GM23338 (cell line): Measurements from ENCODE around the gene MAD2L2. TPM values are rescaled to one million over a fixed set of nuclear protein-coding genes. Genes with fewer than 3 reads are reported as not detected.

ENCODE experiments used
- ATAC-seq: fragments of 200-7000 bp; cut with Tn5 transposase; 3 replicates; pipeline ENCODE4 v1.9.1; 2020
- DNase-seq: peaks from one replicate; pipeline ENCODE4 v3.0.0-alpha.2; 2015; ENCODE audit warnings: low spot score
- H2AFZ ChIP-seq: fragments of 200-600 bp; sonication (generic); 2 replicates; pipeline ENCODE4 v1.8.0; 2016; ENCODE audit warnings: antibody characterized with exemption, mild to moderate bottlenecking, moderate library complexity
- H3F3A ChIP-seq: fragments of 200-600 bp; sonication (generic); replicated peaks from 2 replicates; pipeline ENCODE4 v1.8.0; 2017; ENCODE audit warnings: antibody characterized with exemption, mixed run types, low read depth
- H3K27ac ChIP-seq: fragments of 200-600 bp; sonication (generic); 2 replicates; pipeline ENCODE4 v1.6.1; 2016; ENCODE audit warnings: low read depth
- H3K27me3 ChIP-seq: fragments of 200-600 bp; sonication (generic); 2 replicates; pipeline ENCODE4 v1.8.0; 2016; ENCODE audit warnings: mild to moderate bottlenecking, mixed run types, moderate library complexity; ENCODE audit not compliant: insufficient read depth
- H3K36me3 ChIP-seq: fragments of 200-600 bp; sonication (generic); 2 replicates; pipeline ENCODE4 v1.8.0; 2016; ENCODE audit warnings: mild to moderate bottlenecking; ENCODE audit not compliant: insufficient read depth
- H3K4me1 ChIP-seq: fragments of 200-600 bp; sonication (generic); 2 replicates; pipeline ENCODE4 v1.8.0; 2016; ENCODE audit warnings: mild to moderate bottlenecking, moderate library complexity; ENCODE audit not compliant: insufficient read depth
- H3K4me2 ChIP-seq: fragments of 200-600 bp; sonication (generic); 2 replicates; pipeline ENCODE4 v1.7.1; 2017; ENCODE audit warnings: mixed run types
- H3K4me3 ChIP-seq: fragments of 200-600 bp; sonication (generic); 2 replicates; pipeline ENCODE4 v1.6.1; 2016; ENCODE audit warnings: mixed run types
- H3K79me2 ChIP-seq: fragments of 200-600 bp; sonication (generic); replicated peaks from 2 replicates; pipeline ENCODE4 v1.8.0; 2017; ENCODE audit warnings: mild to moderate bottlenecking; ENCODE audit not compliant: insufficient read depth
- H3K9me2 ChIP-seq: fragments of 200-600 bp; sonication (generic); 2 replicates; pipeline ENCODE4 v1.8.0; 2017; ENCODE audit not compliant: insufficient read depth
- H4K20me1 ChIP-seq: fragments of 200-600 bp; sonication (generic); replicated peaks from 2 replicates; pipeline ENCODE4 v1.8.0; 2017; ENCODE audit warnings: mild to moderate bottlenecking; ENCODE audit not compliant: insufficient read depth
- H3K27ac Mint-ChIP-seq: 2 replicates; pipeline ENCODE4 v1.8.0; 2020; ENCODE audit warnings: inconsistent platforms, mild to moderate bottlenecking, moderate library complexity, mixed read lengths
- H3K27me3 Mint-ChIP-seq: 3 replicates; pipeline ENCODE4 v1.8.0; 2022; ENCODE audit warnings: low read depth, mild to moderate bottlenecking, moderate library complexity, mixed read lengths, inconsistent platforms; ENCODE audit not compliant: insufficient read depth, poor library complexity
- H3K36me3 Mint-ChIP-seq: 3 replicates; pipeline ENCODE4 v1.8.0; 2021; ENCODE audit warnings: low read depth, mild to moderate bottlenecking, inconsistent platforms, moderate library complexity, mixed read lengths
- H3K4me1 Mint-ChIP-seq: 3 replicates; pipeline ENCODE4 v1.8.0; 2020; ENCODE audit warnings: mild to moderate bottlenecking, inconsistent platforms, mixed read lengths
- H3K4me3 Mint-ChIP-seq: 3 replicates; pipeline ENCODE4 v1.8.0; 2021; ENCODE audit warnings: moderate library complexity, mild to moderate bottlenecking, inconsistent platforms, mixed read lengths
- H3K9me3 Mint-ChIP-seq: 3 replicates; pipeline ENCODE4 v1.8.0; 2020; ENCODE audit warnings: moderate library complexity, mild to moderate bottlenecking, inconsistent platforms, mixed read lengths
- CREB1 ChIP-seq: fragments of 250-450 bp; sonication (Bioruptor Pico); IDR thresholded peaks from 2 replicates; pipeline ENCODE4 v1.5.0; 2020; ENCODE audit warnings: low read depth, mild to moderate bottlenecking, moderate library complexity
- EZH2 ChIP-seq: fragments of 200-600 bp; sonication (generic); IDR thresholded peaks from one replicate; pipeline ENCODE4 v1.8.0; 2017; ENCODE audit warnings: antibody characterized with exemption, mild to moderate bottlenecking, low read depth; ENCODE audit not compliant: unreplicated experiment
- EZH2phosphoT487 ChIP-seq: fragments of 200-600 bp; sonication (generic); IDR thresholded peaks from one replicate; pipeline ENCODE4 v1.8.1; 2018; ENCODE audit warnings: antibody characterized with exemption; ENCODE audit not compliant: unreplicated experiment
- JUNB ChIP-seq: IDR thresholded peaks from one replicate; pipeline ENCODE4 v1.6.1; 2016; ENCODE audit warnings: antibody characterized with exemption; ENCODE audit not compliant: unreplicated experiment
- NANOG ChIP-seq: IDR thresholded peaks from 2 replicates; pipeline ENCODE4 v1.6.1; 2016; ENCODE audit warnings: antibody characterized with exemption, borderline replicate concordance
- POLR2AphosphoS5 ChIP-seq: IDR thresholded peaks from 2 replicates; pipeline ENCODE4 v1.6.1; 2016; ENCODE audit warnings: antibody characterized with exemption, low read depth
- STAT1 ChIP-seq: IDR thresholded peaks from one replicate; pipeline ENCODE4 v1.6.1; 2016; ENCODE audit warnings: antibody characterized with exemption; ENCODE audit not compliant: unreplicated experiment
- ZNF114 ChIP-seq: fragments of 250-450 bp; sonication (Bioruptor Pico); IDR thresholded peaks from 2 replicates; pipeline ENCODE4 v1.5.0; 2020; ENCODE audit warnings: mild to moderate bottlenecking, moderate library complexity
- ZNF331 ChIP-seq: fragments of 250-450 bp; sonication (Bioruptor Pico); IDR thresholded peaks from 2 replicates; pipeline ENCODE4 v1.5.0; 2020; ENCODE audit warnings: low read depth, mild to moderate bottlenecking, moderate library complexity
- polyA plus RNA-seq: library from polyadenylated mRNA; unstranded; fragments of >200 nt; fragmentation: Nextera tagmentation; extraction: Ambion mirVana; gene quantifications from 2 replicates; pipeline ENCODE4 v1.2.1, GENCODE V29; 2016
- total RNA-seq: library from RNA; depleted of rRNA; stranded (reverse); fragments of >200 nt; shearing (Covaris generic); gene quantifications from 2 replicates; pipeline ENCODE4 v1.2.3, GENCODE V29; 2014
- TF ChIP-seq, protein P1 (sequence below): IDR thresholded peaks from one replicate; pipeline ENCODE4 v1.6.1; 2018; ENCODE audit warnings: antibody characterized with exemption; ENCODE audit not compliant: unreplicated experiment
- TF ChIP-seq, protein P2 (sequence below): IDR thresholded peaks from 2 replicates; pipeline ENCODE4 v1.6.1; 2016; ENCODE audit warnings: antibody characterized with exemption
- TF ChIP-seq, protein P3 (sequence below): fragments of 250-450 bp; sonication (Bioruptor Pico); IDR thresholded peaks from 2 replicates; pipeline ENCODE4 v1.5.0; 2020; ENCODE audit warnings: mild to moderate bottlenecking, moderate library complexity
- TF ChIP-seq, protein P4 (sequence below), 2 experiments: fragments of 200-600 bp in 1 of 2; sonication (generic) in 1 of 2; conservative IDR thresholded peaks; 2 replicates each; pipeline versions ENCODE4 v1.5.1 to v1.6.1; 2016 to 2017; ENCODE audit warnings: antibody characterized with exemption in 2 of 2, low read depth in 2 of 2, mild to moderate bottlenecking in 2 of 2, moderate library complexity in 1 of 2

Gene MAD2L2
- total and polyA plus RNA-seq, 2 experiments from 2014 or later: 498 to 552 TPM

DNA sequence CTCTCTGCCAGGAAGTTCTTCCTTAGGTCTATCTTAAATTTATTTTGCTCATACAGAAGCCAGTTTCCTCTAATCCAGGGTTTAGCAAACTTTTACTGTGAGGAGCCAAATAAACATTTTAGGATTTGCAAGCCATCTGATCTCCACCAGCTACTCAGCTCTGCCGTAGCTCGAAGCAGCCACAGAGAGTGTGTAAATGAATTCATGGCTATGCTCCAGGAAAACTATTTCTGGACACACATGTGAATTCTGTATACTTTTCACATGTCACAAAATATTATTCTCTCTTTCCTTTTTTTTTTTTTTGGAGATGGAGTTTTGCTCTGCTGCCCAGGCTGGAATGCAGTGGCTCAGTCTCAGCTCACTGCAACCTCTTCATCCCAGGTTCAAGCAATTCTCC is 41.6 kb upstream of the MAD2L2 start:
- H3K27ac ChIP-seq: 0 out of 2 replicates have a peak overlapping the region, but pooled peaks have one; percentile 45
- ATAC-seq (no peak), DNase-seq (no peak)
- H3K27me3 ChIP-seq: no peaks in the 10 kb centered on the region
- Mint-ChIP-seq H3K27ac (no peak overlapping the region), H3K4me1 (peaks cover 28% of the 10 kb centered on the region), H3K36me3 (peaks cover 10% of the 10 kb centered on the region; the same call in 2 of the 3 replicates), H3K27me3 (peaks cover 10% of the 10 kb centered on the region), H3K4me3 (no peak overlapping the region), H3K9me3 (no peaks in the 10 kb centered on the region)
- no peak overlapping the region for H2AFZ ChIP-seq
- no peak overlapping the region for H3K4me3 ChIP-seq
- no peak overlapping the region for H3K4me2 ChIP-seq
- H3K9me2 ChIP-seq: no peaks in the 10 kb centered on the region
- no peaks in the 10 kb centered on the region for H3K79me2 ChIP-seq
- peaks cover 18% of the 10 kb centered on the region for H3K4me1 ChIP-seq
- no peaks in the 10 kb centered on the region for H3K36me3 ChIP-seq
- no peaks in the 10 kb centered on the region for H4K20me1 ChIP-seq
- no peak for TF ChIP-seq ZNF114 (CRISPR knock-in tag)
- TF ChIP-seq NANOG: no peak
- no peak for TF ChIP-seq EZH2
- TF ChIP-seq EZH2phosphoT487: no peak
- TF ChIP-seq, protein P1, sequence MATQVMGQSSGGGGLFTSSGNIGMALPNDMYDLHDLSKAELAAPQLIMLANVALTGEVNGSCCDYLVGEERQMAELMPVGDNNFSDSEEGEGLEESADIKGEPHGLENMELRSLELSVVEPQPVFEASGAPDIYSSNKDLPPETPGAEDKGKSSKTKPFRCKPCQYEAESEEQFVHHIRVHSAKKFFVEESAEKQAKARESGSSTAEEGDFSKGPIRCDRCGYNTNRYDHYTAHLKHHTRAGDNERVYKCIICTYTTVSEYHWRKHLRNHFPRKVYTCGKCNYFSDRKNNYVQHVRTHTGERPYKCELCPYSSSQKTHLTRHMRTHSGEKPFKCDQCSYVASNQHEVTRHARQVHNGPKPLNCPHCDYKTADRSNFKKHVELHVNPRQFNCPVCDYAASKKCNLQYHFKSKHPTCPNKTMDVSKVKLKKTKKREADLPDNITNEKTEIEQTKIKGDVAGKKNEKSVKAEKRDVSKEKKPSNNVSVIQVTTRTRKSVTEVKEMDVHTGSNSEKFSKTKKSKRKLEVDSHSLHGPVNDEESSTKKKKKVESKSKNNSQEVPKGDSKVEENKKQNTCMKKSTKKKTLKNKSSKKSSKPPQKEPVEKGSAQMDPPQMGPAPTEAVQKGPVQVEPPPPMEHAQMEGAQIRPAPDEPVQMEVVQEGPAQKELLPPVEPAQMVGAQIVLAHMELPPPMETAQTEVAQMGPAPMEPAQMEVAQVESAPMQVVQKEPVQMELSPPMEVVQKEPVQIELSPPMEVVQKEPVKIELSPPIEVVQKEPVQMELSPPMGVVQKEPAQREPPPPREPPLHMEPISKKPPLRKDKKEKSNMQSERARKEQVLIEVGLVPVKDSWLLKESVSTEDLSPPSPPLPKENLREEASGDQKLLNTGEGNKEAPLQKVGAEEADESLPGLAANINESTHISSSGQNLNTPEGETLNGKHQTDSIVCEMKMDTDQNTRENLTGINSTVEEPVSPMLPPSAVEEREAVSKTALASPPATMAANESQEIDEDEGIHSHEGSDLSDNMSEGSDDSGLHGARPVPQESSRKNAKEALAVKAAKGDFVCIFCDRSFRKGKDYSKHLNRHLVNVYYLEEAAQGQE: no peak
- TF ChIP-seq, protein P2, sequence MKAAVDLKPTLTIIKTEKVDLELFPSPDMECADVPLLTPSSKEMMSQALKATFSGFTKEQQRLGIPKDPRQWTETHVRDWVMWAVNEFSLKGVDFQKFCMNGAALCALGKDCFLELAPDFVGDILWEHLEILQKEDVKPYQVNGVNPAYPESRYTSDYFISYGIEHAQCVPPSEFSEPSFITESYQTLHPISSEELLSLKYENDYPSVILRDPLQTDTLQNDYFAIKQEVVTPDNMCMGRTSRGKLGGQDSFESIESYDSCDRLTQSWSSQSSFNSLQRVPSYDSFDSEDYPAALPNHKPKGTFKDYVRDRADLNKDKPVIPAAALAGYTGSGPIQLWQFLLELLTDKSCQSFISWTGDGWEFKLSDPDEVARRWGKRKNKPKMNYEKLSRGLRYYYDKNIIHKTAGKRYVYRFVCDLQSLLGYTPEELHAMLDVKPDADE: no peak
- no peak for TF ChIP-seq CREB1 (CRISPR knock-in tag)
- TF ChIP-seq STAT1: no peak
- no peak for TF ChIP-seq POLR2AphosphoS5
- TF ChIP-seq, protein P3, sequence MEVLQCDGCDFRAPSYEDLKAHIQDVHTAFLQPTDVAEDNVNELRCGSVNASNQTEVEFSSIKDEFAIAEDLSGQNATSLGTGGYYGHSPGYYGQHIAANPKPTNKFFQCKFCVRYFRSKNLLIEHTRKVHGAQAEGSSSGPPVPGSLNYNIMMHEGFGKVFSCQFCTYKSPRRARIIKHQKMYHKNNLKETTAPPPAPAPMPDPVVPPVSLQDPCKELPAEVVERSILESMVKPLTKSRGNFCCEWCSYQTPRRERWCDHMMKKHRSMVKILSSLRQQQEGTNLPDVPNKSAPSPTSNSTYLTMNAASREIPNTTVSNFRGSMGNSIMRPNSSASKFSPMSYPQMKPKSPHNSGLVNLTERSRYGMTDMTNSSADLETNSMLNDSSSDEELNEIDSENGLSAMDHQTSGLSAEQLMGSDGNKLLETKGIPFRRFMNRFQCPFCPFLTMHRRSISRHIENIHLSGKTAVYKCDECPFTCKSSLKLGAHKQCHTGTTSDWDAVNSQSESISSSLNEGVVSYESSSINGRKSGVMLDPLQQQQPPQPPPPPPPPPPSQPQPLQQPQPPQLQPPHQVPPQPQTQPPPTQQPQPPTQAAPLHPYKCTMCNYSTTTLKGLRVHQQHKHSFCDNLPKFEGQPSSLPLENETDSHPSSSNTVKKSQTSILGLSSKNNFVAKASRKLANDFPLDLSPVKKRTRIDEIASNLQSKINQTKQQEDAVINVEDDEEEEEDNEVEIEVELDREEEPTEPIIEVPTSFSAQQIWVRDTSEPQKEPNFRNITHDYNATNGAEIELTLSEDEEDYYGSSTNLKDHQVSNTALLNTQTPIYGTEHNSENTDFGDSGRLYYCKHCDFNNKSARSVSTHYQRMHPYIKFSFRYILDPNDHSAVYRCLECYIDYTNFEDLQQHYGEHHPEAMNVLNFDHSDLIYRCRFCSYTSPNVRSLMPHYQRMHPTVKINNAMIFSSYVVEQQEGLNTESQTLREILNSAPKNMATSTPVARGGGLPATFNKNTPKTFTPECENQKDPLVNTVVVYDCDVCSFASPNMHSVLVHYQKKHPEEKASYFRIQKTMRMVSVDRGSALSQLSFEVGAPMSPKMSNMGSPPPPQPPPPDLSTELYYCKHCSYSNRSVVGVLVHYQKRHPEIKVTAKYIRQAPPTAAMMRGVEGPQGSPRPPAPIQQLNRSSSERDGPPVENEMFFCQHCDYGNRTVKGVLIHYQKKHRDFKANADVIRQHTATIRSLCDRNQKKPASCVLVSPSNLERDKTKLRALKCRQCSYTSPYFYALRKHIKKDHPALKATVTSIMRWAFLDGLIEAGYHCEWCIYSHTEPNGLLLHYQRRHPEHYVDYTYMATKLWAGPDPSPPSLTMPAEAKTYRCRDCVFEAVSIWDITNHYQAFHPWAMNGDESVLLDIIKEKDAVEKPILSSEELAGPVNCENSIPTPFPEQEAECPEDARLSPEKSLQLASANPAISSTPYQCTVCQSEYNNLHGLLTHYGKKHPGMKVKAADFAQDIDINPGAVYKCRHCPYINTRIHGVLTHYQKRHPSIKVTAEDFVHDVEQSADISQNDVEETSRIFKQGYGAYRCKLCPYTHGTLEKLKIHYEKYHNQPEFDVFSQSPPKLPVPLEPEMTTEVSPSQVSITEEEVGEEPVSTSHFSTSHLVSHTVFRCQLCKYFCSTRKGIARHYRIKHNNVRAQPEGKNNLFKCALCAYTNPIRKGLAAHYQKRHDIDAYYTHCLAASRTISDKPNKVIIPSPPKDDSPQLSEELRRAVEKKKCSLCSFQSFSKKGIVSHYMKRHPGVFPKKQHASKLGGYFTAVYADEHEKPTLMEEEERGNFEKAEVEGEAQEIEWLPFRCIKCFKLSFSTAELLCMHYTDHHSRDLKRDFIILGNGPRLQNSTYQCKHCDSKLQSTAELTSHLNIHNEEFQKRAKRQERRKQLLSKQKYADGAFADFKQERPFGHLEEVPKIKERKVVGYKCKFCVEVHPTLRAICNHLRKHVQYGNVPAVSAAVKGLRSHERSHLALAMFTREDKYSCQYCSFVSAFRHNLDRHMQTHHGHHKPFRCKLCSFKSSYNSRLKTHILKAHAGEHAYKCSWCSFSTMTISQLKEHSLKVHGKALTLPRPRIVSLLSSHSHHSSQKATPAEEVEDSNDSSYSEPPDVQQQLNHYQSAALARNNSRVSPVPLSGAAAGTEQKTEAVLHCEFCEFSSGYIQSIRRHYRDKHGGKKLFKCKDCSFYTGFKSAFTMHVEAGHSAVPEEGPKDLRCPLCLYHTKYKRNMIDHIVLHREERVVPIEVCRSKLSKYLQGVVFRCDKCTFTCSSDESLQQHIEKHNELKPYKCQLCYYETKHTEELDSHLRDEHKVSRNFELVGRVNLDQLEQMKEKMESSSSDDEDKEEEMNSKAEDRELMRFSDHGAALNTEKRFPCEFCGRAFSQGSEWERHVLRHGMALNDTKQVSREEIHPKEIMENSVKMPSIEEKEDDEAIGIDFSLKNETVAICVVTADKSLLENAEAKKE: no peak
- no peak for TF ChIP-seq JUNB
- TF ChIP-seq, protein P4, sequence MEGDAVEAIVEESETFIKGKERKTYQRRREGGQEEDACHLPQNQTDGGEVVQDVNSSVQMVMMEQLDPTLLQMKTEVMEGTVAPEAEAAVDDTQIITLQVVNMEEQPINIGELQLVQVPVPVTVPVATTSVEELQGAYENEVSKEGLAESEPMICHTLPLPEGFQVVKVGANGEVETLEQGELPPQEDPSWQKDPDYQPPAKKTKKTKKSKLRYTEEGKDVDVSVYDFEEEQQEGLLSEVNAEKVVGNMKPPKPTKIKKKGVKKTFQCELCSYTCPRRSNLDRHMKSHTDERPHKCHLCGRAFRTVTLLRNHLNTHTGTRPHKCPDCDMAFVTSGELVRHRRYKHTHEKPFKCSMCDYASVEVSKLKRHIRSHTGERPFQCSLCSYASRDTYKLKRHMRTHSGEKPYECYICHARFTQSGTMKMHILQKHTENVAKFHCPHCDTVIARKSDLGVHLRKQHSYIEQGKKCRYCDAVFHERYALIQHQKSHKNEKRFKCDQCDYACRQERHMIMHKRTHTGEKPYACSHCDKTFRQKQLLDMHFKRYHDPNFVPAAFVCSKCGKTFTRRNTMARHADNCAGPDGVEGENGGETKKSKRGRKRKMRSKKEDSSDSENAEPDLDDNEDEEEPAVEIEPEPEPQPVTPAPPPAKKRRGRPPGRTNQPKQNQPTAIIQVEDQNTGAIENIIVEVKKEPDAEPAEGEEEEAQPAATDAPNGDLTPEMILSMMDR (conservative IDR thresholded peaks at IDR 0.05; ENCODE audit: low read depth in 2 of 2): no peak
- TF ChIP-seq ZNF331: no peak
- H3F3A ChIP-seq: peaks cover 16% of the 10 kb centered on the region
